GM23338 (cell line): Measurements from ENCODE around the gene MTA1. TPM values are rescaled to one million over a fixed set of nuclear protein-coding genes. Genes with fewer than 3 reads are reported as not detected.
A peak's percentile ranks its signal among the peaks of the same experiment; 100 is the strongest.

Source experiments
- ATAC-seq: fragments of 200-7000 bp; cut with Tn5 transposase; 3 replicates; pipeline ENCODE4 v1.9.1; 2020
- DNase-seq: peaks from one replicate; pipeline ENCODE4 v3.0.0-alpha.2; 2015; ENCODE audit warnings: low spot score
- H2AFZ ChIP-seq: fragments of 200-600 bp; sonication (generic); 2 replicates; pipeline ENCODE4 v1.8.0; 2016; ENCODE audit warnings: antibody characterized with exemption, mild to moderate bottlenecking, moderate library complexity
- H3F3A ChIP-seq: fragments of 200-600 bp; sonication (generic); replicated peaks from 2 replicates; pipeline ENCODE4 v1.8.0; 2017; ENCODE audit warnings: antibody characterized with exemption, mixed run types, low read depth
- H3K27ac ChIP-seq: fragments of 200-600 bp; sonication (generic); 2 replicates; pipeline ENCODE4 v1.6.1; 2016; ENCODE audit warnings: low read depth
- H3K27me3 ChIP-seq: fragments of 200-600 bp; sonication (generic); 2 replicates; pipeline ENCODE4 v1.8.0; 2016; ENCODE audit warnings: mild to moderate bottlenecking, mixed run types, moderate library complexity; ENCODE audit not compliant: insufficient read depth
- H3K36me3 ChIP-seq: fragments of 200-600 bp; sonication (generic); 2 replicates; pipeline ENCODE4 v1.8.0; 2016; ENCODE audit warnings: mild to moderate bottlenecking; ENCODE audit not compliant: insufficient read depth
- H3K4me1 ChIP-seq: fragments of 200-600 bp; sonication (generic); 2 replicates; pipeline ENCODE4 v1.8.0; 2016; ENCODE audit warnings: mild to moderate bottlenecking, moderate library complexity; ENCODE audit not compliant: insufficient read depth
- H3K4me2 ChIP-seq: fragments of 200-600 bp; sonication (generic); 2 replicates; pipeline ENCODE4 v1.7.1; 2017; ENCODE audit warnings: mixed run types
- H3K4me3 ChIP-seq: fragments of 200-600 bp; sonication (generic); 2 replicates; pipeline ENCODE4 v1.6.1; 2016; ENCODE audit warnings: mixed run types
- H3K79me2 ChIP-seq: fragments of 200-600 bp; sonication (generic); replicated peaks from 2 replicates; pipeline ENCODE4 v1.8.0; 2017; ENCODE audit warnings: mild to moderate bottlenecking; ENCODE audit not compliant: insufficient read depth
- H3K9me2 ChIP-seq: fragments of 200-600 bp; sonication (generic); 2 replicates; pipeline ENCODE4 v1.8.0; 2017; ENCODE audit not compliant: insufficient read depth
- H4K20me1 ChIP-seq: fragments of 200-600 bp; sonication (generic); replicated peaks from 2 replicates; pipeline ENCODE4 v1.8.0; 2017; ENCODE audit warnings: mild to moderate bottlenecking; ENCODE audit not compliant: insufficient read depth
- H3K27ac Mint-ChIP-seq: 2 replicates; pipeline ENCODE4 v1.8.0; 2020; ENCODE audit warnings: inconsistent platforms, mild to moderate bottlenecking, moderate library complexity, mixed read lengths
- H3K27me3 Mint-ChIP-seq: 3 replicates; pipeline ENCODE4 v1.8.0; 2022; ENCODE audit warnings: low read depth, mild to moderate bottlenecking, moderate library complexity, mixed read lengths, inconsistent platforms; ENCODE audit not compliant: insufficient read depth, poor library complexity
- H3K36me3 Mint-ChIP-seq: 3 replicates; pipeline ENCODE4 v1.8.0; 2021; ENCODE audit warnings: low read depth, mild to moderate bottlenecking, inconsistent platforms, moderate library complexity, mixed read lengths
- H3K4me1 Mint-ChIP-seq: 3 replicates; pipeline ENCODE4 v1.8.0; 2020; ENCODE audit warnings: mild to moderate bottlenecking, inconsistent platforms, mixed read lengths
- H3K4me3 Mint-ChIP-seq: 3 replicates; pipeline ENCODE4 v1.8.0; 2021; ENCODE audit warnings: moderate library complexity, mild to moderate bottlenecking, inconsistent platforms, mixed read lengths
- H3K9me3 Mint-ChIP-seq: 3 replicates; pipeline ENCODE4 v1.8.0; 2020; ENCODE audit warnings: moderate library complexity, mild to moderate bottlenecking, inconsistent platforms, mixed read lengths
- EZH2 ChIP-seq: fragments of 200-600 bp; sonication (generic); IDR thresholded peaks from one replicate; pipeline ENCODE4 v1.8.0; 2017; ENCODE audit warnings: antibody characterized with exemption, mild to moderate bottlenecking, low read depth; ENCODE audit not compliant: unreplicated experiment
- EZH2phosphoT487 ChIP-seq: fragments of 200-600 bp; sonication (generic); IDR thresholded peaks from one replicate; pipeline ENCODE4 v1.8.1; 2018; ENCODE audit warnings: antibody characterized with exemption; ENCODE audit not compliant: unreplicated experiment
- JUNB ChIP-seq: IDR thresholded peaks from one replicate; pipeline ENCODE4 v1.6.1; 2016; ENCODE audit warnings: antibody characterized with exemption; ENCODE audit not compliant: unreplicated experiment
- polyA plus RNA-seq: library from polyadenylated mRNA; unstranded; fragments of >200 nt; fragmentation: Nextera tagmentation; extraction: Ambion mirVana; gene quantifications from 2 replicates; pipeline ENCODE4 v1.2.1, GENCODE V29; 2016
- total RNA-seq: library from RNA; depleted of rRNA; stranded (reverse); fragments of >200 nt; shearing (Covaris generic); gene quantifications from 2 replicates; pipeline ENCODE4 v1.2.3, GENCODE V29; 2014
- TF ChIP-seq, protein P1 (sequence below), 2 experiments: fragments of 200-600 bp in 1 of 2; sonication (generic) in 1 of 2; conservative IDR thresholded peaks; 2 replicates each; pipeline versions ENCODE4 v1.5.1 to v1.6.1; 2016 to 2017; ENCODE audit warnings: antibody characterized with exemption in 2 of 2, low read depth in 2 of 2, mild to moderate bottlenecking in 2 of 2, moderate library complexity in 1 of 2
- TF ChIP-seq, protein P2 (sequence below): IDR thresholded peaks from one replicate; pipeline ENCODE4 v1.6.1; 2018; ENCODE audit warnings: antibody characterized with exemption; ENCODE audit not compliant: unreplicated experiment

Gene MTA1
- total and polyA plus RNA-seq, 2 experiments from 2014 or later: 53.3 to 126 TPM

DNA sequence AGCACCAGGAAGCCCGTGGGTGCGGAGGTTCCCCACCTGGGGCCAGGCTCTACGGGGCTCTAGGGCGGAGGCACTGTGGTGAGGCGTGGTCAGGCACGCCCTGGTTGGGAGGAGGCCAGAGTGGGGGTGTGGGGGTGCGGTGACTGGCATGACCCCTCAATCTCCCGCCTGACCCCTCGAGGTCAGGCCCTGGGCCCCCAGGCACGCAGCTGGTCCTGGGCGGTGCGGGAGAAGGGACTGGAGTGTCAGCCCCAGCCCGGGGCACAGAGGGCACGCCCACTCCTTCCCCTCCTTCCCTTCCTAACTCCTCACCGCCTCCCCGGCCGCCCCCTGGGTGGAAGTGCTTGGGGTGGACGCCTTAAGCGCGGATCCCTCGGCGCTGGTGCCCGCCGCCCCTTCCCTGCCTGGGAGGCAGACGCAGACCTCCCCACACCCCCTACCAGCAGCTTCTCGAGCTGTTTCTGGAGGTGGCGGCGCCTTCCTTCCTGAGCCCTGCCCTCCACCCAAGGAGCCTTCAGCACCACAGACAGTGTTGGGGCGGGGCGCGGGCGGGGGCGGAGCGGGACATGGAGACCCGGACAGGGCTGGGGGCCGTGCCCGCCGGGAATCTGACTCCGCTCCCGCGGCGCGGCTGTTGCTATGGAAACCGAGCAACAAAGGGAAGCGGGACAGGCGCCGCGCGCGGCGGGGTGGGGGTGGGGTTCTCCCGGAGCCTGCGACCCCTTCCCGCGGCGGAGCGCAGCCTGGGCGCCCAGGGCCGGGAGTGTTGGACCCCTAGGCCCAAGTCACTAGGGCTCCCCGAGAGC, 54.3 kb downstream of the MTA1 start:
- no peaks in the 10 kb centered on the region for H3K79me2 ChIP-seq
- peaks cover 8% of the 10 kb centered on the region for H3K4me1 Mint-ChIP-seq
- peak overlapping the region; percentile 84 for H3K4me2 ChIP-seq
- ATAC-seq: peak; percentile 49
- no peak overlapping the region for H3K27ac ChIP-seq
- peak overlapping the region; percentile 59; the same call in 2 of the 3 replicates for H3K4me3 Mint-ChIP-seq
- no peak overlapping the region for H3K27ac Mint-ChIP-seq
- no peaks in the 10 kb centered on the region for H3K9me3 Mint-ChIP-seq
- no peaks in the 10 kb centered on the region; the same call in 1 of the 2 replicates for H4K20me1 ChIP-seq
- H2AFZ ChIP-seq: peak overlapping the region; percentile 88; the same call in 1 of the 2 replicates
- H3K36me3 ChIP-seq: no peaks in the 10 kb centered on the region
- peak overlapping the region; percentile 56 for H3K4me3 ChIP-seq
- H3K4me1 ChIP-seq: peaks cover 18% of the 10 kb centered on the region; the same call in 1 of the 2 replicates
- H3K36me3 Mint-ChIP-seq: no peaks in the 10 kb centered on the region
- H3F3A ChIP-seq: peaks cover 9% of the 10 kb centered on the region; the same call in 1 of the 2 replicates
- peaks cover 38% of the 10 kb centered on the region for H3K27me3 Mint-ChIP-seq
- peak; percentile 96 for DNase-seq
- TF ChIP-seq, protein P1, sequence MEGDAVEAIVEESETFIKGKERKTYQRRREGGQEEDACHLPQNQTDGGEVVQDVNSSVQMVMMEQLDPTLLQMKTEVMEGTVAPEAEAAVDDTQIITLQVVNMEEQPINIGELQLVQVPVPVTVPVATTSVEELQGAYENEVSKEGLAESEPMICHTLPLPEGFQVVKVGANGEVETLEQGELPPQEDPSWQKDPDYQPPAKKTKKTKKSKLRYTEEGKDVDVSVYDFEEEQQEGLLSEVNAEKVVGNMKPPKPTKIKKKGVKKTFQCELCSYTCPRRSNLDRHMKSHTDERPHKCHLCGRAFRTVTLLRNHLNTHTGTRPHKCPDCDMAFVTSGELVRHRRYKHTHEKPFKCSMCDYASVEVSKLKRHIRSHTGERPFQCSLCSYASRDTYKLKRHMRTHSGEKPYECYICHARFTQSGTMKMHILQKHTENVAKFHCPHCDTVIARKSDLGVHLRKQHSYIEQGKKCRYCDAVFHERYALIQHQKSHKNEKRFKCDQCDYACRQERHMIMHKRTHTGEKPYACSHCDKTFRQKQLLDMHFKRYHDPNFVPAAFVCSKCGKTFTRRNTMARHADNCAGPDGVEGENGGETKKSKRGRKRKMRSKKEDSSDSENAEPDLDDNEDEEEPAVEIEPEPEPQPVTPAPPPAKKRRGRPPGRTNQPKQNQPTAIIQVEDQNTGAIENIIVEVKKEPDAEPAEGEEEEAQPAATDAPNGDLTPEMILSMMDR (conservative IDR thresholded peaks at IDR 0.05; ENCODE audit: low read depth in 2 of 2): no peak
- TF ChIP-seq, protein P2, sequence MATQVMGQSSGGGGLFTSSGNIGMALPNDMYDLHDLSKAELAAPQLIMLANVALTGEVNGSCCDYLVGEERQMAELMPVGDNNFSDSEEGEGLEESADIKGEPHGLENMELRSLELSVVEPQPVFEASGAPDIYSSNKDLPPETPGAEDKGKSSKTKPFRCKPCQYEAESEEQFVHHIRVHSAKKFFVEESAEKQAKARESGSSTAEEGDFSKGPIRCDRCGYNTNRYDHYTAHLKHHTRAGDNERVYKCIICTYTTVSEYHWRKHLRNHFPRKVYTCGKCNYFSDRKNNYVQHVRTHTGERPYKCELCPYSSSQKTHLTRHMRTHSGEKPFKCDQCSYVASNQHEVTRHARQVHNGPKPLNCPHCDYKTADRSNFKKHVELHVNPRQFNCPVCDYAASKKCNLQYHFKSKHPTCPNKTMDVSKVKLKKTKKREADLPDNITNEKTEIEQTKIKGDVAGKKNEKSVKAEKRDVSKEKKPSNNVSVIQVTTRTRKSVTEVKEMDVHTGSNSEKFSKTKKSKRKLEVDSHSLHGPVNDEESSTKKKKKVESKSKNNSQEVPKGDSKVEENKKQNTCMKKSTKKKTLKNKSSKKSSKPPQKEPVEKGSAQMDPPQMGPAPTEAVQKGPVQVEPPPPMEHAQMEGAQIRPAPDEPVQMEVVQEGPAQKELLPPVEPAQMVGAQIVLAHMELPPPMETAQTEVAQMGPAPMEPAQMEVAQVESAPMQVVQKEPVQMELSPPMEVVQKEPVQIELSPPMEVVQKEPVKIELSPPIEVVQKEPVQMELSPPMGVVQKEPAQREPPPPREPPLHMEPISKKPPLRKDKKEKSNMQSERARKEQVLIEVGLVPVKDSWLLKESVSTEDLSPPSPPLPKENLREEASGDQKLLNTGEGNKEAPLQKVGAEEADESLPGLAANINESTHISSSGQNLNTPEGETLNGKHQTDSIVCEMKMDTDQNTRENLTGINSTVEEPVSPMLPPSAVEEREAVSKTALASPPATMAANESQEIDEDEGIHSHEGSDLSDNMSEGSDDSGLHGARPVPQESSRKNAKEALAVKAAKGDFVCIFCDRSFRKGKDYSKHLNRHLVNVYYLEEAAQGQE: peak; percentile 59
- no peaks in the 10 kb centered on the region for H3K9me2 ChIP-seq
- H3K27me3 ChIP-seq: peaks cover 41% of the 10 kb centered on the region

DNA sequence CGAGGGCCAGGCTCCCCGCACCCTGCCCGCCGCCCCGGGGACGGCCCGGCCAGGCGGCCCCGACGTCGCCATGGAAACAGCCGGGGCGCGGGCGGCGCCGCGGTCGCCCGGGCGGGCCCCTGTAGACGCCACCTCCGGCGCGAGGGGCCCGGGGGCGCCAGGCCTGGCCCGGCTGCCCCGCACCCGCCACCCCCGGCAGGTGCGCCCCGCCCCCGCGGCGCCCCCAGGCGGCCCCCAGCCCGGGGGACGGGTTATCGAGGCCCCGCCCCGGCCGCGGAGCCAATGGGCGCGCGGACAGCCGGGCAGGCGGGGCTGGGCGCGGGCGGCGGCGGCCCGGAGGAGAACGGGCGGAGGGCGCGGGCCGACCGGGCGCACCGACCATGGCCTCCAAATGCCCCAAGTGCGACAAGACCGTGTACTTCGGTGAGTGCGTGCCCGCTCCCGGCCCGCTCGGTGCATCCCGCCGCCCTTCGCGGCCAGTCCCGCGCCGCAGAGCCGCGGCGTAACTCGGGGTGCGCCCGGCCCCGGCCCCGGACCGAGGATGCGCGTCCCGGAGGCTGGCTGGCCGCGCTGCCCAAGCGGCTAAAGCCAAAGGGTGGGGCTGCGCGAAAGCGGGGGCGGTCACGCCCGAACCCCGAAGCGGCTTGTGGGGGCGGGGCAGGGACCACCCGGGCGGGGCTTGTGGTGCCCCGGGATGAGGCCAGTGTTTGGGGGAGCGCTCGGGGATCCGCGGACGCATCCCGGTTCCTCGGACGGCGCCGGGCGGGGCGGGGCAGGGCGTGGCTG, 55.0 kb downstream of the MTA1 start, which contains the start of gene CRIP2:
CRIP2 (plus strand) TSS at position 339 of the 786 bp plus-strand sequence; CDS start at position 381, 42 bp downstream.
- Histone ChIP-seq H3K4me1 (peaks cover 18% of the 10 kb centered on the region; the same call in 1 of the 2 replicates), H2AFZ (peak within 1 kb of the TSS; percentile 88), H3K36me3 (no peaks in the 10 kb centered on the region), H3K79me2 (no peaks in the 10 kb centered on the region), H3K27ac (no peak within 1 kb of the TSS), H3F3A (peaks cover 9% of the 10 kb centered on the region; the same call in 1 of the 2 replicates), H3K9me2 (no peaks in the 10 kb centered on the region), H4K20me1 (no peaks in the 10 kb centered on the region; the same call in 1 of the 2 replicates), H3K27me3 (peaks cover 49% of the 10 kb centered on the region), H3K4me2 (peak within 1 kb of the TSS; percentile 84), H3K4me3 (peak within 1 kb of the TSS; percentile 70)
- peaks cover 9% of the 10 kb centered on the region for H3K4me1 Mint-ChIP-seq
- no peaks in the 10 kb centered on the region for H3K9me3 Mint-ChIP-seq
- H3K36me3 Mint-ChIP-seq: no peaks in the 10 kb centered on the region
- peaks cover 46% of the 10 kb centered on the region for H3K27me3 Mint-ChIP-seq
- no peak within 1 kb of the TSS for H3K27ac Mint-ChIP-seq
- DNase-seq (peak; percentile 62), ATAC-seq (peak; percentile 0; the same call in 2 of the 3 replicates)
- H3K4me3 Mint-ChIP-seq: peak within 1 kb of the TSS; percentile 59; the same call in 2 of the 3 replicates
- peak; percentile 41 for TF ChIP-seq EZH2
- no peak for TF ChIP-seq JUNB
- peak; percentile 15 for TF ChIP-seq EZH2phosphoT487
